GM19372 (cell line): ENCODE data around the gene ADA.
A peak's percentile ranks its signal among the peaks of the same experiment; 100 is the strongest.

Source experiments
- ATAC-seq: cut with Tn5 transposase; IDR thresholded peaks from one replicate; pipeline ENCODE4 v1.9.1; 2021; ENCODE audit warnings: mild to moderate bottlenecking, low read depth, moderate library complexity; ENCODE audit not compliant: unreplicated experiment

Gene ADA

DNA sequence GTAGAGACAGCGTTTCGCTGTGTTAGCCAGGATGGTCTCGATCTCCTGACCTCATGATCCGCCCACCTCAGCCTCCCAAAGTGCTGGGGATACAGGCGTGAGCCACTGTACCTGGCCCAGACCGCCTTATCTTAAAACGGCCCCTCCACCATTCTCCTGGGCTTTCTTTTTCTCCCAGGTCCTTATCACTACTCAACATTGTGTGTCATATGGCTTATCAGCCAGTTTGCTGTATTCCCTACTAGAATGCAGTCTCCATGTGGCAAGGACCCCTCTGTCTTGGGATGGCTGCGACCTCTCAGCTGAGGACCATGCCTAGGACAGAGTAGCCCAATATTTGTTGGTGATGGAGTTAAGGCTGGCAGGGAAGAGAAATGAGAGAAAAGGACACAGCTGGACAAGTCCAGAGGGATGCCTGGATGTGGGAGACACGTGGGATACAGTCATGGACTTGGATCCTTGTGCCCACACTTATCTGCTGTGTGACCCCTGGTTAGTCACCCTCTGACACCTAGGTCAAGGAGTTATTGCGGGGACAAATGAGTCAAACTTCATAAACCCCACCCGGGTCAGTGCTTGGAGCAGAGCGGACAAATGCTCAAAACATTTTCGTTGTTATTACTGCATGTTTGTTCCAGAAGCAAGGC, 24.0 kb downstream of the ADA start:
- no peak for ATAC-seq

DNA sequence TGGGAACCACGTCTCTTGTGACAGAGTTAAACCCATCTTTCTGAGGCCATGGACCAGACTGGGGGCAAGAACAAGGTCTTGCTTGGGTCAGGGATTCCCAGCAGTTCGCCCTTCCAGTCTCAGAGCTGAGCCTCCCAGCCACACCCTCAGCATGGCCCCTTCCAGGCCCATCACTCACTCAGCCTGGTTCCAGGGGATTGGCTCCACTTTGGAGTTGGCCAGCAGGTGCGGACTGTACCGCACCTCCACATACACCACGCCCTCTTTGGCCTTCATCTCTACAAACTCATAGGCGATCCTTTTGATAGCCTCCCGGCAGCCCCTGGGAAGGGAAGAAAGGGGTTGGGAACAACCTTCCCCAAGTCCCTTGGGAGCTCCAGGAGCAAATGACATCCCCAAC, 25.2 kb downstream of the ADA start:
- ATAC-seq = no peak

GRCh38 chr20:44625361-44625760, 26.1 kb downstream of the ADA start:
- ATAC-seq = no peak

GRCh38 chr20:44624743-44625271, 26.7 kb downstream of the ADA start:
- no peak for ATAC-seq

DNA sequence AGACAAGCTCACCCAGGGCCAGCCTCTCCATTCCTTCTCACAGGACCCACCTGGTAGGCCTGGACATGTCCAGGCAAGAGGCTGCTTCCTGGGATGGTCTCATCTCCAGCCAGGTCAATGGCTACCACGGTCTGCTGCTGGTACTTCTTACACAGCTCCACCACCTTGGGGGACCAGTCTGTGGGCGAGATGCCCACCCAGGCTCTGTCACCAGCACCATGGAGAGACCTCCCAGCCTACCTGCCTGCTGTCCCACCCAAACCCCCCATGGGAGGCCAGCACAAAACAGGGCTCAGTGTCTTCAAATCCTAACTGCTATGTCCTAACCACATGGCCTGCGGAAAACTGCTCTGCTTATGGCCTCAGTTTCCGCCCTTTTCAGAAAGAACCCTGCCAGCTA, 27.3 kb downstream of the ADA start:
- no peak for ATAC-seq

DNA sequence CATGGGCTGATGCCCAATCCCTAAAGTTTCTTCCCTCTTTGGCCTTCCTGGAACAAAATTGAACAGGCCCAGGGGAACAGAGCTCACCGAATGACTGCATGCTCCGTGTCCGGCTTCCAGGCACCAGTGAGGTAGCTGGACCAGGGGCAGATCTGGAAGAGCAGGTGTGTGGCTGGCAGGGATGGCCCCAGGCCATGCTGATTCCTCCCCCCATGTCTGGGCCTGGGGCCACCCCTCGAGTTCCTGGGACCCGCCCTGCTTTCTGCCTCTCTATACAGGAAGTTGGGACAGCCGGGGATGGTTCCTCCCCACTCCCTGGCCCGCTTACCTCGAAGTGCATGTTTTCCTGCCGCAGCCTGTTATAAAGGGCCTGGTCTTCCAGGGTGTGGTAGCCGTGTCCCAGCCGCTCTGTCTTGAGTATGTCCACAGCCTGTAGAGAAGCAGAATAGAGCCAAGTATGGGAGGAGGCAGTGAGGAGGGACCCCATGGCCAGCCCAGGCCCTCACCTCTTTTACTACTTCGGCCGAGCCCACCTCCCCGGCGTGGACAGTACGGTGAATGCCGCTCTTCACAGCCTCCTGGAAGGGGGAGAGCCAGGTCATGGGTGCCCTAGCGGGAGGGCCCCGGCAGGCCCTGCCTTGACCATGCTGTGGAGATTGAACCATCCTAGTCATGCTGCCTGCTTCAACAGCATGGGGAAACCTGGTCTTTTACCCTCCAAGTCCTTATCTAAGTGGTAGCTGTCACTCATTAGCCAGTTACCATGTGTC, 28.8 kb downstream of the ADA start:
- ATAC-seq = no peak

DNA sequence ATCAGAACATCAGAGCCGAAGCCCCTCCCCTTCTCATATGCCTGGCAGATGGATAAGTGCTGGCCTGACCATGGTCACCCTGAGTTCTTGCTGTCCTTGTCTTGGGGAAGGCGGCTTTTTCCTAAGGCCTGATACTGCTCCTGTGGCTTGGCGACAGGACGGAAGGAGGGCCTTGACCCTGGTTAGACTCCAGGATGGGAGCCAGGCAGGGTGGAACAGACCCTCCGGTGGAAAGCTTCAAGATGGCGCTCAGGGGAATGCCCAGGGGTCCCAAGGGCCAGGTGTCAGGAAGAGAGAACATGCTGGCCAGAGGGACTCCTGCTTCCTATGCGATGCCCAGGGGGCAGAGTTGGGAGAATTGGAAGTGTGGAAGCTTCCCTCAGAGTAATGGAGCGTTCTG, 29.6 kb downstream of the ADA start:
- no peak for ATAC-seq

DNA sequence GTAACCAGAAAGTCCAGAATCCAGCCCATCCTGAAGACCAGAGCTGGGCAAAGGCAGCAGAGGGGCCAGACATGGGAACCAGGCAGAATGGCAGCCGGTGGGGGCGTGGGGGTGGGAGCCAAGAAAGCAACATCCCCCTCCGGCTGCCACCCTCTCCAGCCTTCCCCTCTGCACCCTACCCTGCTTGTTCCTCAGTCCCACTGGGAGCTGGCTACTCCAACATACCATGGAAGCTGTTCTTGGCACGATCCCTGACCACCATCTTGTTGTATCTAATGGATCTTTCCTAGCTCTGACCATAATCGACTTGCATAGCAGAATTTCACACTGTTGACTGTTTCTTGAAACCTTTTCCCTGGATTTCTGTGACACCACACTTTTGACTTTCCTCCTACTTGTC, 30.2 kb downstream of the ADA start:
- ATAC-seq = no peak

GRCh38 chr20:44620030-44620429, 31.5 kb downstream of the ADA start:
- no peak for ATAC-seq

DNA sequence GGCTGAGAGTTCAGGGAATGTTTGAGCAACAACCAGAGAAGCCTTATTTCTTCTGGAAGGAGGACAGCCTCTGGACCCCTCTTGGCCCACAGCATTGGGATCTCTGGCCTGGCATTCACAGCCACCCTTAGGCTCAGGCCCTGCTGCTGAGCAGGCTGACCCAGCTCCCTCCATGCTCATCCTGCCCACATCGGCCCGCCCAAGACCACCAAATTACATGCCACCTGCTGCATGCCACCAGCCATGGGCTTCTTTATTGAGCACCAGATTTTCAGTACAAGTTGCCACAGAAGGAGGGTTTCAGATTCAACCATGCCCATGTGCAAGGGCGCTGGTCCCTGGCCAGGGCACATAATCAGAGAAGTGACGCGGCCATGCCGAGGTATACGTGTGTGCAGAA, 32.2 kb downstream of the ADA start:
- ATAC-seq = no peak

- ATAC-seq = no peak
Observed at GRCh38 chr20:44618318-44618731, 33.2 kb downstream of the ADA start.

DNA sequence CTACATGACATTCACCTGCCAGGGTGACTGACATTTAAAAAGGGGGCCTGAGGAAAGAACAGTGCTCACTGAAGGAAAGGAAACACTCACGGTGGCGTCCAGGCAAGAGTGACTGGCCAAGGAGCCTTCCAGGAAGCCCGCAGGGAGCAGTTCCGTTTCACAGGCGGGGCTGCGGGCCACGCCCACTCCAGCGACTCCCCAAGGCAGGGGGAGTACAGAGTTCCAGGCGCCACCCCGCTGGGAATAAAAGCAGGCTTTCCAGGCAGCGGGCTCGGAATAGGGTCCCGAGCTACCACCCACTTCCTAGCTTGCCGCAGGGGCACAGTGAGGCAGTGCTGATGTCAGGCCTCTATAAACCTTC, 34.9 kb downstream of the ADA start:
- no peak for ATAC-seq

DNA sequence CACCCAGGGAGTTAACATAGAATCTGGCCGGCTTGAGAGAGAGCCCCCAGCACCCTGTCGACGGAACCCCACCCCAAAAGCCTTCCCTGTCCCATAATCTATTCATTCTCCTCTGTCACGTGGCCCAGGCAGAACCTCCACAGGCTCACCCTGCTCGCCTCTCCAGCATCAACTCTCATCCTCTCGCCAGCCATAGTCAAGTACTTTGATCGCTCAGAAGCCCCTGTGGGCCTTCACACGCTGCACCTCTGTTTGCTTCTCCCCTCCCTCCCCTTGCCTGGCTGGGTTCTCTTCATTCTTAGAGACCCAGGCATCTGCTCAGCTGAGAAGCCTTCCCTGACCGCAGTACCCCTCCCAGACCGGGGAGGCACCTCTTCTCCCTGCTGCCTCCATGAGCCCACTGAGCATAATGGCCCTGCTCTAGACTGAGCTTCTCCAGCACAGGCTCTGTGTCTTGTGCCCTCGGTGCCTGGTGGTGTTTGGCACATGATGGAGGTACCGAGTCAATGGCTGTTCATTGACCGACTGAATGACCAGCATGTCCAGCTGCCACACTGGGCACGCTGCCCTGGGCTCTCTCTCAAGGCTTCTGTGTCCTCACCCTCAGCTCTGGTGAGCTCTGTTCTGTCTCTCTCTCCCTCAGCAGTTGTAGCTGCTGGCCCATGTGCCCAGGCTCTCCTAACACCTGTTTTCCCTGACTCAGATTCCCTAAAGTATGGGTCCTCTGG, 35.5 kb downstream of the ADA start:
- ATAC-seq = no peak

GRCh38 chr20:44615169-44615791, 36.2 kb downstream of the ADA start:
- no peak for ATAC-seq

DNA sequence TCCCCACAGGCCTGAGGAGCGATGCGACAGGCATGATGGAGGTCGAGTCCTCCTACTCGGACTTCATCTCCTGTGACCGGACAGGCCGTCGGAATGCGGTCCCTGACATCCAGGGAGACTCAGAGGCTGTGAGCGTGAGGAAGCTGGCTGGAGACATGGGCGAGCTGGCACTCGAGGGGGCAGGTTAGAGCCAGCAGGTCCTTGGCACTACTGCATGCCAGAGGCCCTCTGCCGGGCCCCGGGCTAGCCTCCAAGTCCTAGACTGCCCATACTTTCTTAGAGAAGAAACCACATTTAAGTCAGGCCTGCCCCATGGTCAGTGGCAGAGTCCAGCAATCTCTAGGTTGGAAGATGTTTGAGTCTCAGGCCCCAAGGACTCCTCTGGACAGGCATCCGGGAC, 37.0 kb downstream of the ADA start:
- ATAC-seq = no peak

DNA sequence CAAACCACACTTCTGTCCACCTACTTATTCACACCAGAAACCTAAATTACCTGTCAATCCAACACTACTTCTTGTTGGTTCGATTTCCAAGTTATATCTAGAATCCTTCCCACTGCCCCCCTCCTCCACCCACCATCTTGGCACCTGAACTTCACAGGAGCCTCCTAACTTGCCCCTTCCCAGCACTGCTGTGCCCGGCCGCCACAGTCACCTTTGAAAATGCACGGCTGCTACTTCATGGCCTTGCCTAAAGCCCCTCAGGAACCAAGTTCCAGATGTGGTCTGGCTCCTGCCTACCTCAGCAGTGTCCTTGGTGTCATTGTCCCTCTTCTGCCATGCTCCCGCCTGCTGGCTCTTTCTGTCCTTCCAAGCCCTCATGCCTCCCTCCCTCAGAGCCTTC, 37.9 kb downstream of the ADA start:
- no peak for ATAC-seq

DNA sequence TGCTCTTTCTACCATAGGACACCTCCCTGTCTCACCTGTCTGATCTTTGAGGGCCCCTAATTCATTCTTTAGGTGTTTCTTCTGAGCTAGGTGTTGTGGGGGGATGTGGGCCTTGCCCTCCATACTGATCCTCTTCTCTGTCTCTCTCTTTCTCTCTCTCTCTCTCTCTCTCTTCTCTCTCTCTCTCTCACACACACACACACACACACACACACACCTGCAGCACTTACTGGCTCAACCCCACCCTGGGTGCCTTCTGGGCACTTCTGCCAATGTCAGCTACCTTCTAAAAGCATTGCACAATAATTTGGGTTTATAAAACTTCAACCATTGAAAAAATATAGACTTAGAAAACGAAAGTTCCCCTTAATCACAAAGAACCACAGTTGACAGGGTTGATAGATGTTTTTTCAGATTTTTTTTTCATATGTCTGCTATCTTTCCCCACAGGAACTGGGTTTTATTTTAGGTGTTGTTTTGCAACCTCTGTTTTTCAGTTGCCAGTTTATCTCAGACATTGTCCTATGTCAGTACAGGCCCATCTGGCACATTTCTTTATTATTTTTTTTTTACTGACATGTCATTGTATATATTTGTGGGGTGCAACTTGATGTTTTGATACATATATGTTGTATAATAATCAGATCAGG, 41.1 kb downstream of the ADA start:
- ATAC-seq = no peak

- ATAC-seq = peak; percentile 71
Observed at GRCh38 chr20:44609516-44610312, 41.8 kb downstream of the ADA start.

DNA sequence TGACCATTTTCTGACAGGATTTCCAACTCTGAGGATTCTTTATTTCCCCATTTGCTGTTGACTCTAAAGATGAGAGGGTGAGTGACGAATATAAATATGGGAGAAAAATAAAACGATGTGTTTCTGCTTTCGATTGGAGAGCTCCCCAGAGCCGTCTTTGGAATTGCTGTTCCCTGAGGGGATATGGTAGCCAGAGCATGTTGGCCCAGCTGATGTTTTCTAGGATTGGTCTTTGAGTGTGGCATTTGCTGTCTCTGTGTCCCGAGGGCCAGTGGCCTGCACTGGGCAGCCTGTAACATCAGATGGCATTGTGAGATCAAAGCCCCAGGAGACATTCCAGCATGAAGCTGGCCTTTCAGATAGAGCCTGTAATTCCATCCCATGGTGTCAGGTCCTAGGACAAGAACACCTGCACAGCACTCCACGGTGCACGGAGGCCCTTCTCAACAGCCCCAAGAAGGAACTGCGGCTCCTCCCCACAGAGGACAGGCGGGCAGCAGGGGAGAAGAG, 42.4 kb downstream of the ADA start:
- ATAC-seq = no peak
